ENCODE measurements around the gene SPAG9.

DNA sequence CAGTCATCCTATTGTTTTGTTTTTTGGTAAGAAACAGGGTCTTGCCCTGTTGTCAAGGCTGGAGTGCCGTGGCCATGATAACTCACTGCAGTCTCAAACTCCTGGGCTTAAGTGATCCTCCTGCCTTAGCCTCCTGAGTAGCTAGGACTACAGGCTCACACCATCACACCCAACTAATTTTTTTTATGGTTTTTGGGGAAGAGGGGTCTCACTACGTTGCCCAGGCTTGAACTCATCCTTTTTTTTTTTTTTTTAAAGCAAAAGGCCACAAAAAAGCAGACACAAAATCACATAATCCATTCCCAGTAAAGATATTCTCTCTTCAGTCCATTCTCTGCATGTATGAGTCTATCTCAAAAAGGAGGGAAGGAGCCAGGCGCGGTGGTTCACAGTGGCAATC lies 5.5 kb downstream of the SPAG9 start:
- TF ChIP-seq POLR2A (IDR thresholded peaks at IDR 0.05; ENCODE audit: control extremely low read depth in 1 of 2, low read depth in 2 of 2, low read length in 2 of 2), result no peak
- TF ChIP-seq RXRA (IDR thresholded peaks at IDR 0.05; ENCODE audit: insufficient read depth, low read depth, low read length), result no peak
- no peak for TF ChIP-seq POLR2AphosphoS5 (IDR thresholded peaks at IDR 0.05; ENCODE audit: low read depth, low read length)

All from H1 (cell line).